ENCODE measurements around the gene ATP8A2.

Gene ATP8A2

GRCh38 chr13:25839371-25839770 is 467.6 kb downstream of the ATP8A2 start:
- DNase-seq = no peak
- TF ChIP-seq POLR2A (IDR thresholded peaks at IDR 0.05; ENCODE audit: low read length) (no peak), GATA1 (IDR thresholded peaks at IDR 0.05; ENCODE audit: low read depth, low read length) (no peak)

GRCh38 chr13:25840261-25840660 is 468.5 kb downstream of the ATP8A2 start:
- TF ChIP-seq GATA1 (IDR thresholded peaks at IDR 0.05; ENCODE audit: low read depth, low read length) = no peak
- TF ChIP-seq POLR2A (IDR thresholded peaks at IDR 0.05; ENCODE audit: low read length) = no peak
- no peak for DNase-seq

GRCh38 chr13:25840931-25841330 is 469.2 kb downstream of the ATP8A2 start:
- DNase-seq = no peak
- TF ChIP-seq POLR2A (IDR thresholded peaks at IDR 0.05; ENCODE audit: low read length) (no peak), GATA1 (IDR thresholded peaks at IDR 0.05; ENCODE audit: low read depth, low read length) (no peak)

- DNase-seq = no peak
- TF ChIP-seq POLR2A (IDR thresholded peaks at IDR 0.05; ENCODE audit: low read length) = no peak
- TF ChIP-seq GATA1 (IDR thresholded peaks at IDR 0.05; ENCODE audit: low read depth, low read length) = no peak
Measured at GRCh38 chr13:25843692-25844091, 471.9 kb downstream of the ATP8A2 start.

GRCh38 chr13:25844559-25845434 is 473.0 kb downstream of the ATP8A2 start:
- DNase-seq = no peak
- TF ChIP-seq GATA1 (IDR thresholded peaks at IDR 0.05; ENCODE audit: low read depth, low read length) = no peak
- TF ChIP-seq POLR2A (IDR thresholded peaks at IDR 0.05; ENCODE audit: low read length) = no peak

GRCh38 chr13:25846222-25846984 is 474.6 kb downstream of the ATP8A2 start:
- DNase-seq = no peak
- TF ChIP-seq GATA1 (IDR thresholded peaks at IDR 0.05; ENCODE audit: low read depth, low read length) (no peak), POLR2A (IDR thresholded peaks at IDR 0.05; ENCODE audit: low read length) (no peak)

- no peak for DNase-seq
Measured at GRCh38 chr13:25847145-25847544, 475.4 kb downstream of the ATP8A2 start.

GRCh38 chr13:25847635-25848626 is 476.2 kb downstream of the ATP8A2 start:
- TF ChIP-seq GATA1 (IDR thresholded peaks at IDR 0.05; ENCODE audit: low read depth, low read length) = no peak
- TF ChIP-seq POLR2A (IDR thresholded peaks at IDR 0.05; ENCODE audit: low read length) = no peak
- no peak for DNase-seq

More at GRCh38 chr13:25847145-25847544, 475.4 kb downstream of the ATP8A2 start:
- TF ChIP-seq POLR2A (IDR thresholded peaks at IDR 0.05; ENCODE audit: low read length) (no peak), GATA1 (IDR thresholded peaks at IDR 0.05; ENCODE audit: low read depth, low read length) (no peak)

GRCh38 chr13:25848812-25849745 is 477.3 kb downstream of the ATP8A2 start:
- no peak for DNase-seq
- no peak for TF ChIP-seq POLR2A (IDR thresholded peaks at IDR 0.05; ENCODE audit: low read length)
- no peak for TF ChIP-seq GATA1 (IDR thresholded peaks at IDR 0.05; ENCODE audit: low read depth, low read length)

GRCh38 chr13:25857830-25858229 is 486.1 kb downstream of the ATP8A2 start:
- TF ChIP-seq GATA1 (IDR thresholded peaks at IDR 0.05; ENCODE audit: low read depth, low read length) (no peak), POLR2A (IDR thresholded peaks at IDR 0.05; ENCODE audit: low read length) (no peak)
- DNase-seq = no peak

- TF ChIP-seq POLR2A (IDR thresholded peaks at IDR 0.05; ENCODE audit: low read length) (no peak), GATA1 (IDR thresholded peaks at IDR 0.05; ENCODE audit: low read depth, low read length) (no peak)
- DNase-seq = no peak
Measured at GRCh38 chr13:25859528-25859927, 487.8 kb downstream of the ATP8A2 start.

GRCh38 chr13:25860265-25860664 is 488.5 kb downstream of the ATP8A2 start:
- TF ChIP-seq POLR2A (IDR thresholded peaks at IDR 0.05; ENCODE audit: low read length) (no peak), GATA1 (IDR thresholded peaks at IDR 0.05; ENCODE audit: low read depth, low read length) (no peak)

More at GRCh38 chr13:25860265-25860664, 488.5 kb downstream of the ATP8A2 start:
- no peak for DNase-seq
